Measurements from ENCODE around the gene BMP15.

DNA sequence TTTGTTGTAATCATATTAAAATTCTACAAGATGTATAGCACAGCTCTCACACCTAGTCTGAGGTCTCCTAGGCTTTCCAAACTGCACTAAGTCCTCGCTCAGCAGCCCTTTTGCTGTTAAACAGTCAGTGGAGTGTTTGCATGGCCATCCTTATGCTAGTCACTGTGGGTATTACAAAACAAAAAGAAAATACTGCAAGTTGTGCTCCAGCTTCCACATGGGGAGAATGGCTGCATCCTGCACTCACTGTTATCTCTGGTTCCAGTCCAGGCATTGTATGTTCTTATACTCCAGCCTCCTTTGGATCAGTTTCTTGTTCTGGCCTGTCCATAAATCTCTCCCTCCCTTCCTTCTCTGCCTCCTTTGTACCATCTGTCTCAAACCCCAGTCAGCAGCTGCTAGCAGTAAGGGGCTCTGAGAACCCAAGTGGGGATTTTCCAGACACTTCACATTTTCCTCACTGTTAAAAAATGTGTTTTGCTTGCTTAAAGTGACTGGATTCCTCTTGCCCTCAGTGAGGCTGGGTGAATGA lies 38.5 kb upstream of the BMP15 start:
- TF ChIP-seq, protein P1, sequence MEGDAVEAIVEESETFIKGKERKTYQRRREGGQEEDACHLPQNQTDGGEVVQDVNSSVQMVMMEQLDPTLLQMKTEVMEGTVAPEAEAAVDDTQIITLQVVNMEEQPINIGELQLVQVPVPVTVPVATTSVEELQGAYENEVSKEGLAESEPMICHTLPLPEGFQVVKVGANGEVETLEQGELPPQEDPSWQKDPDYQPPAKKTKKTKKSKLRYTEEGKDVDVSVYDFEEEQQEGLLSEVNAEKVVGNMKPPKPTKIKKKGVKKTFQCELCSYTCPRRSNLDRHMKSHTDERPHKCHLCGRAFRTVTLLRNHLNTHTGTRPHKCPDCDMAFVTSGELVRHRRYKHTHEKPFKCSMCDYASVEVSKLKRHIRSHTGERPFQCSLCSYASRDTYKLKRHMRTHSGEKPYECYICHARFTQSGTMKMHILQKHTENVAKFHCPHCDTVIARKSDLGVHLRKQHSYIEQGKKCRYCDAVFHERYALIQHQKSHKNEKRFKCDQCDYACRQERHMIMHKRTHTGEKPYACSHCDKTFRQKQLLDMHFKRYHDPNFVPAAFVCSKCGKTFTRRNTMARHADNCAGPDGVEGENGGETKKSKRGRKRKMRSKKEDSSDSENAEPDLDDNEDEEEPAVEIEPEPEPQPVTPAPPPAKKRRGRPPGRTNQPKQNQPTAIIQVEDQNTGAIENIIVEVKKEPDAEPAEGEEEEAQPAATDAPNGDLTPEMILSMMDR (IDR thresholded peaks at IDR 0.05) = no peak
- no peak for TF ChIP-seq POLR2A (IDR thresholded peaks at IDR 0.05)

All from Peyer's patch (tissue), 4 donors.